Activated gamma-delta T cell treated with anti-CD3 and anti-CD28 coated beads, Interleukin-2, amount 50 U/mL, for 16 hours (primary cell): ENCODE data around the gene MAST1.
"Not testable (repeated sequence)": the region's sequence is repeated elsewhere in the genome, so short reads cannot be mapped to it uniquely, and the experiment has no call there.

ENCODE experiments used
- DNase-seq: peaks from one replicate; pipeline ENCODE4 v3.0.0-alpha.2; 2020; ENCODE audit warnings: low read depth

The MAST1 gene

DNA sequence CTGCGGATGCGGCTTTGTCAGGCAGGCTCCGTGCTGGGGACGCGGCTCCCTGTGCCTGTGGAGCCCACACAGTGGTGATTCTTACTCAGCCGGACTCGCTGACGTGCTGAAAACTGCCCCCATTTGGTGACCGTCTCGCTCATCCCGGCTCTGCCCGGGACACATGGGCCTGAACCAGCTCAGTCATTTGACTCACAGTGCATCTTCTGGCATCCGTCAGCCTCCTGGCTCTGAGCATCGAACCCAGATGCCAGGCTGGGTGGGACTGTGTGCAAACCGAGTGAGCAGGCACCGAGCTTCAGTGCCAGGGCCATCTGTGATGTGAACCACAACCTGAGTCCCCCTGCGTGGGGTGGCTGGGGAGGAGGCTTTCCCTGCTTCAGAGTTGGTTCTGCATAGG, 58.1 kb downstream of the MAST1 start:
- DNase-seq, result no peak

DNA sequence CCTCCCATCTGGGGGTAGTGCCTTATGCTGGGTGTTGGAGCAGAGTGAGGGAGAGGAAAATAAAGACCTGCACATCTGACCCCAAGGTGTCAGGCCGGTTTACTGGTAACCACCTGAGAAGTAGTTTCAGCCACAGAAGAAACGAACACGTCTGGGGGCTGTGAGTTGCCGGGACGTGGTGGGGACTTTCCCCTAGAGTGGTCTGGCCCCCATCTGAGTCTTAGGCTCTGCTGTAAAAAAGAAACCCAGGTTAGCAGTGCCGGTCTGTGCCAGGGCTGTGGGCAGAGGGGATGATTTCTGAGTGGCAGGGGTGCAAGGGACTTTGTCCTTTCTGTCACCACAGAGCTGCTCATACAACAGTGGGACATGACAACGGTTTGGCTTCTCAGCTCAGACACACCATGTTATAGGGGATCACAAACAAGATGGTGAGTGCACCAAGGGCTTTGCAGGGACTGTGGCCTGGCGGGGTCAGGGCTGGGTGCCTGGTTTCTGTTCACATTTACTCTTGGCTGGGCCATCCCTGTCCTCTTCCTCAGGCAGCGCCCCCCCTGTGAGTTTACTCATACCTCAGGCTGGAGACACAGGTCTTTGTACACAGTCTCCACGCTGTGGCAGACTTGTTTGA, 61.7 kb downstream of the MAST1 start:
- no peak for DNase-seq

DNA sequence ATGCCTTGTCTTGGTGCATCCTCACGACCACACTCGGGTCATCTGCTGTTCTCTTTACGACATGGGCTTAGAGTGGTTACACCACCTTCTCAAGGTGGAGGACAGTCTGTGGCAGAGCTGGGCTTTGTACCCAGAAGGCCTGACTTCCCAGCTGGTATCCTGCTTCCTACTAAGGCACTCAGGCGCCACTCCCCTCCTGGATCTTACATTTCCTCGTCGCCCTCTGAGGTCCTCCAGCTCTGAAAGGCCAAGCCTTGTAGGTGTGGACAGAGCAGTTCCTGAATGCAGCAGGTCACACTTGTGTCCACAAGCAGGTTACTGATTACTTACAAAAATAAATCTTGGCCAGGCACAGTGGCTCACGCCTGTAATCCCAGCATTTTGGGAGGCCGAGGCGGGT, 68.9 kb downstream of the MAST1 start:
- no peak for DNase-seq

DNA sequence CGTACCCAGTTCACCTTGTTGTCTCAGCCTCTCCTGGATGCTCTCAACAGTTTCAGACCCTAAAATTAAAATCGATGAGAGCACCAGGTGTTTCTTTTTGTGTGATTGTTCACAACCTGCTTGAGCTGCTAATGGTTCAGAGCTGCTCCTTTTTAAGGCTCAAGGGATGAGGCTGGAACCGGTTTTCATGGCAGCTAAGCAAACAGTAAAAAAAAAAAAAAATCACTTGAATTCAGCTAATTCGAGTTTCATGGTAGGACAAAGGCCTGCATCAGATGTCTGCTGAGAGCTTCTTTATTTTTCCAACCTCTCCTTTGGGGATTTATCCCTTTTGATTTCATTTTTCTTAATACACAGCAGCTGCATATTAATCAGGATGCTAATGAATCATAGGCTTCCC, 74.3 kb downstream of the MAST1 start:
- DNase-seq, result no peak

DNA sequence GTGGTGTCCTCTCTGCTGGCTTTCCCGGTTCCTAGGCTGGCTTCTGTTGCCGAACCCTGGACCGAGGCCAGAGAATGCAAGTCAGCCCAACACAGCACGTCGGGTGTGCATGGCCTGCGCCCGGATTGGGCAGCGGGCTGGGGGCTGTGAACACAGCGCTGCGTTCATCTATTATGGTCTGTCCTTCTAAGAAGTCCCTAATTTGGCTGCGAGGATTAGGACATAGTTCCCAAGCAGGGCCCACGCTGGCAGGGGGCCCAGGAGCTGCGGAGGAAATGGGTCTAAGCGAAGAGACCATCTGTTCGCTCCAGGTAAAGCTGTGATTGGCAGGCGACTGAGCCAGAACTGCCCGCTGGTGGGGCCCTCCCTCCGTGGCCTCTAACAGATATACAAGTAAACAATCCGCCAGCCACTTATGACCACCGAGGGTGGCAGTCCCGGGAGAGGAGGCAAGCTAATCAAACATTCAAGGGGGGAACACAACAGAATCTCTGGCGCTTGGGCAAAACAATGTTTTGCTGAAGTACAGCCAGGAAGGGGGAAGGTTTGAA, 74.8 kb downstream of the MAST1 start:
- no peak for DNase-seq

DNA sequence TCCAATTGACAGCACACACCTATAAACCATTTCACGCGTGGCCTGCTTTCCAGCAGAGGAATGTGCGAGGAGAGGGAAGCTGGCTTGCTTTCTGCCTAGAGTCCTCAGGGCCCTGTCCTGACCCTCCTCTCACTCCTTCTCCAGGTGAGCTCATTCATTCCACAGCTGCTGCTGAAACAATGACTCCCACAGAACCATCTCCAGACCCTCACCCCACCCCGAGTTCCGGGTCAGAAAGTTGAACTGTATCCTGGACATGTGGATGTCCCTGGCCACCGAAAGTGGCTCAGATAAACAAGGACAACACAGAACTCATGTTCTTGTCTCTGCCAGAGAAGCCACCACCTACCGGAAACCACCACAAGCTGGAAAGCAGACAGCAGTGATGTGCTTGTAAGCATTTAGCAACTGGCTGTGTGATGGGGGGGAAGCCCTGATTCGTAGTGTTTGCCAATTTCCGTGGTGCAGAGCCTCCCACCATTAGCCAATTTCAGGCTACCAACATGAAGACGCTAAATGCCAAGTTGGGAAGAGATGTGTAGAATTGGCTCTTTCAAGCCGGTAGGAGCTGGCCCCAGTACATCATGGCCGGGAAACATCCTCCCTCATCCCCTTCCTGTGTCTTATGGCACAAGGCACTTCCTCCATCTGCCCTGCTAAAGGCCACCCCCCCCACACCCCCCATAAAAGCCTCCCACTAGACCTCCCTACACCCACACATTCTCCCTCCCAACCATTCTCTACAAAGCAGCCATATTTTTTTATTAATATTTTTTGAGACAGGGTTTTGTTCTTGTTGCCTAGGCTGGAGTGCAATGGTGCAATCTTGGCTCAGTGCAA, 75.8 kb downstream of the MAST1 start:
- no peak for DNase-seq

DNA sequence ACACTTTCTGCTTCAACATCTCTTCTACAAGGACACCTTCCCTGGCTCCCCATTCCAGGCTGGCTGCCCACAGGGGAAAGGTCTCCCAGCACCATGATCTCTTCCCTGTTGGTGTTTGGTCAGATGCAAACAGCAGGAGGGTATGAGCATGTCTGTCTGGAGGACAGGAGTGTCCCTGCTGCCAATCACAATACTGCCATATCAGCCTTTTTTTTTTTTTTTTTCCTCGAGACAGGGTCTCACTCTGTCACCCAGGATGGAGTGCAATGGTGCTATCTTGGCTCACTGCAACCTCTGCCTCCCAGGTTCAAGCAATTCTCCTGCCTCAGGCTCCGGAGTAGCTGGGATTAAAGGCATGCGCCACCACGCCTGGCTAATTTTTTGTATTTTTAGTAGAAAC, 77.5 kb downstream of the MAST1 start:
- DNase-seq, result not testable (repeated sequence)

DNA sequence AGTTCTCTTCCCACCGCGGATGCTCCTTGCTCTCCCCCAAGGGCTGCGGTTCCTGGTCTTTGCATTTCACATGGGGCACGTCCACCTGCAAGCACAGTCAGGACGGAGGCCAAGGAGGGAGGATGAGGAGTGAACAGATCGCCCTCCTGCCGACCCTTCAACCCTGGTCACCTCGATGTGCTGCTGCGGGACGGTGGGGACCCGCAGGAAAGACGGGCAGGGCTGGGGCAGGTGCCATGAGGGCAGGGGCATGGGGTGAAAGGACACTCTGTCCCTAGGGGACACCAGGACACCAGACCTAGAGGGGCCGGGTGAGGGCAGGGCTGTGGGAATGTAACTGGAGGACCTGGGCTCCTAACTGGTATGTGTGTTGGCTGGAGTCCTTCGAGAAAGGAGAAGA, 79.9 kb downstream of the MAST1 start:
- no peak for DNase-seq

DNA sequence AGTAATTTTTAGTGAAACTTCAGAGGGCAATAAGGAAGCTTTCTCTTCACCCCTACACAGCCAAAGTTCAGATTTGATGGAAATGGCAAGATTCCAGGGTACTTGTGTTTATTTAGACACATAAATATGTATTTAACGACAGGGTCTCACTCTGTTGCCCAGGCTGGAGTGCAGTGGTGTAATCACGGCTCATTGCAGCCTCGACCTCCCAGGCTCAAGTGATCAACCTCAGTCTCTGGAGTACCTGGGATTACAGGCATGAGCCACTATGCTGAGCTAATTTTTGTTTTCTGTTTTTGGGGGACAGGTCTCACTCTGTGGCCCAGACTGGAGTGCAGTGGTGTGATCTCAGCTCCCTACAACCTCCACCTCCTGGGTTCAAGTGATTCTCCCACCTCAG, 82.7 kb downstream of the MAST1 start:
- DNase-seq, result no peak

DNA sequence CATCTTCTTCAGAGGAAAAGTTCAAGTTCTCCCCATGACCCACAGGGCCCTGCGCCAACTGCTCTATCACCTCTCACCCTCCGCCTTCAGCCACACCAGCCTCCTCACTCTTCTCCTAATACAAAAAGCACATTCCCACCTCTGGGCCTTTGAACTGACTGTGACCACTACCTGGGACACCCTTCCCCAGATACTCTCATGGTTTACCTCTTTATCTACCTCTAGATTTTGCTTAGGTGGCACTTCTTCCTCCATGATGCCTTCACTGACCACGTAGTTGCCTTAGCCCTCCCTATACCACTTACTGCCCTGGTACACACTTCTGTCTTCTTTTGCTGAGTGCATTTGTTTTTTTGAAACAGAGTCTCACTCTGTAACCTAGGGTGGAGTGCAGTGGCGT, 84.6 kb downstream of the MAST1 start:
- DNase-seq, result no peak
